CD4-positive, alpha-beta T cell treated with Interleukin-4 for 1 hour (primary cell): ENCODE data around the gene SRGAP3.
"Not testable (repeated sequence)": the region's sequence is repeated elsewhere in the genome, so short reads cannot be mapped to it uniquely, and the experiment has no call there.

Experiments used
- DNase-seq, 2 donors: peaks; one replicate each; pipeline ENCODE4 v3.0.0-alpha.2; 2020 to 2022

Gene SRGAP3

GRCh38 chr3:9249273-9250192 is at the start of gene SRGAP3:
SRGAP3 (minus strand) TSS chr3:9249646; CDS start chr3:9248951, 695 bp downstream.
- peak; percentile 79 to 85 for DNase-seq

GRCh38 chr3:9298236-9298635 is 48.8 kb upstream of the SRGAP3 start:
- no peak for DNase-seq

- DNase-seq, result no peak
Measured at GRCh38 chr3:9296241-9296640, 46.8 kb upstream of the SRGAP3 start.

GRCh38 chr3:9295007-9295406 is 45.6 kb upstream of the SRGAP3 start:
- no peak for DNase-seq

DNA sequence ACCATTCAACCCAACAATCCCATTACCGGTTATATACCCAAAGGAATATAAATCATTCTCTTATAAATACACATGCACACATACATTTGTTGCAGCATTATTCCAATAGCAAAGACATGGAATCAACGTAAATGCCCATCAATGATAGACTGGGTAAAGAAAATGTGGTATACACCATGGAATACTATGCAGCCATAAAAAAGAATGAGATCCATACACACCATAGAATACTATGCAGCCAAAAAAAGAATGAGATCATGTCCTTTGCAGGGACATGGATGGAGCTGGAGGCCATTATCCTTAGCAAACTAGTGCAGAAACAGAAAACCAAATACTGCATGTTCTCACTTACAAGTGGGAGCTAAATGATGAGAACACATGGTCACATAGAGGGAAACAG is 44.5 kb upstream of the SRGAP3 start:
- DNase-seq, result not testable (repeated sequence)

GRCh38 chr3:9293076-9293475 is 43.6 kb upstream of the SRGAP3 start:
- DNase-seq, result no peak

DNA sequence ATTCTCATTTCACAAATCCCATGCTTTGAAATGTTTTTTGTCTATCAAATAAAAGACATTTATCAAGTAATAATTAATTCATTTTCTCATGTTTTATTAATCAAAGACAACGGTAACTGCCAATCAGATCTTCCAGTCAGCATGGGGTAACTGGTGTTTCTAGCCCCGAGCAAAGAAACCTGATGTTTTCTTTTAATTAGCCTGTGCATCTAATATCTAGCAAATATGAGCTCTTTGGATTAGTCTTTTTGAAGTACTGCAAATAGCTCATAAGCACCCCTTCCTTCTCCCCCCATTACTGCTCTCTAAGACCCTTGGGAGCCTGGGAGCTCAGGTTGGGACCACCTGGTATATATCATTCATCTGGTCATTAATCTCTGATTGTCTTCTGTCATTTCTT is 43.1 kb upstream of the SRGAP3 start:
- no peak for DNase-seq

DNA sequence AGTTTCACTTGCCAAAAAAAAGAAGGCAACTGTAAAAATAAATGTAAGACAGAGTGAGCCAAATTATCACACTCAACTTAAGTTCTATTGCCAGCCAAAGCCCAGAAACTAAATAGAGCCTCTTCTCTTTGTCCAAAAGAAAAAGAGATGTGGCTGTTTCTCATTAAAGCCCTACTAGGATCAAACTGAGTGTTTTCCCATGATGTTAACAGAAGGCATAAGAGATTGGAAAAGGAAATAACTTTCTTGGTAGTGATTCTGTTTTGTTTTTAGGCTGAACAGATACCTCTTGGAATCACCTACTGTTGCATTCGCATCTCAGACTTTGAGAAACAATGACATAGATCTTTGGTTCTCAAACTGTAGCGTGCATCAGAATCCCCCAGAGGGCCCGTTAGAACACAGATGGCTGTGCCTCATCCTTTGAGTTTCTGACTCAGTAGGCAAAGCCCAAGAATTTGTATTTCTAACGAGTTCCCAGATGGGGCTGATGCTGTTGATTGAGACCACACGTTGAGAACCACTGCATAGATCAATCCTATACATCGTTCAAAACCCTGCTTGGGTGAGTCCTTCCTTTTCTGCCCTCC is 42.5 kb upstream of the SRGAP3 start:
- no peak for DNase-seq

GRCh38 chr3:9290566-9290965 is 41.1 kb upstream of the SRGAP3 start:
- no peak for DNase-seq

- DNase-seq, result not testable (repeated sequence)
Measured at GRCh38 chr3:9281533-9281932, 32.1 kb upstream of the SRGAP3 start.

DNA sequence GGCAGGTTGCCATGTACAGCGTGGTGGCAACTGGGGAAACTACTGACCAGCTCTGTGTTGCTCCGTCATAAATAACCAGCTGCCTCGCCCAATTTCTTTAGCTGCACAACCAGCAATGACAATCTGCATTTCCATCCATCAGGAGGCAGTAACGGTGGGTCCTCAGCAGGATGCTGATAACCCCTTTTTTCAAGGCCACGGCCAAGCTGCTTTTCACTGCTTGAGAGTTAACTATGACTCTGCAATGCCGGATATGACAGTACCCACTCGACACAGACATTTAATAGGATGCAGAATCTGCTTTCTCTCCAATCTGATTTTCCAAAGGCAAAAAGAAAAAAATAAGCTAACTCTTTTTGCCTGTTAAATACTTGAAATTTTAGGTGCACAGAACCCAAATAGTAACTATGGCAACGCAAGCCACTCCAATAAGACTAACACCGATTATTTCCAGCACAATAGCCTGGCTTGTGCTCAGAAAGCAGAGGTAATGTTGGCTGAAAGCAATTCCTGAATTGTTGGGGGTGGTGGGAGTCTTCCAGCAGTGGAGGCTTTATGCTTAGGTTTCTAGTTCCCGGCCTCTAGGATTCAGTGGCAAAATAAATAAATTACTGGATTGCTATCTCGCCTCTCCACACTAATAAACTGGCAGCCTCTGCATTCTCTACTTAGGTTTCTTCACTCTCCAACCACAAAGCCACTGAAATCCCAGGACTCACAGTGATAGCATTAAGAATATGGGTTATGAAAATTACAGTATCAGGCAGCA is 31.2 kb upstream of the SRGAP3 start:
- no peak for DNase-seq

DNA sequence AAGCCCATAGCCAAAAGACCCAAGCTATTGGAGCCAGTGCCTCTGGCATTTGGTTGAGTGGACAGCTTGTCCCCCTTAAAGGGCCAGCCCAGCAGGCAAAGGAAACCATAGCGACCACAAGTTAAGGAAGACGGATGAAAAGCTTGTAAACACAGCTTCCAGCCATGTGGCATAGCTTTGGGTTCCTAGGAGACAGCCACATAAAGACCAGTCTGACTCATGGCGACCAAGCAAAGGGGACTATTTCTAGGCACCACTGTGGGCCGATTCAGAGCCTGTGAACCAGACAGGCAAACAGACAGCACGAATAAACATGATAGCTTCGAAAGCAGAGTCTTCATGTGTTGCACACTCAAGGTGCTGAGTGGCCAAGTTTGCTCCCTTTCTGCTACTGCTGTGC is 30.5 kb upstream of the SRGAP3 start:
- no peak for DNase-seq

DNA sequence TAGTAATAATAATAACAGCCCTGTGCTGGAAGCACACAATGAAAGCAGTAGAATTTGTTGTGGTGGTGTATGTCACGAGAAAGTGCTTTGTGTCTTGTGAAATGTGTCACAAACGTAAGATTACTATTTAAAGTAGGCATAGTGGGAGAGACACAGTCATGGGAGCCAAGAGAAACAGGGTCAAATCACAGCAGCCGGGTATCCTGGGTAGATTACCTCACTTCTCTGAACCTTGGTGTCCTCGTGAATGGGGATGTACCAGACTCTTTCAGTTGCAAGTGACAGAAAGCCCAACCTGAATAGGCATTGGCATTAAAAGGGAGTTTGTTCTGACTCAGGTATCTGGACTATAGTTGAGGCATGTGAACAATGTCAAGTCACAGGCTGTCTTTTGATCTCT is 29.1 kb upstream of the SRGAP3 start:
- no peak for DNase-seq

DNA sequence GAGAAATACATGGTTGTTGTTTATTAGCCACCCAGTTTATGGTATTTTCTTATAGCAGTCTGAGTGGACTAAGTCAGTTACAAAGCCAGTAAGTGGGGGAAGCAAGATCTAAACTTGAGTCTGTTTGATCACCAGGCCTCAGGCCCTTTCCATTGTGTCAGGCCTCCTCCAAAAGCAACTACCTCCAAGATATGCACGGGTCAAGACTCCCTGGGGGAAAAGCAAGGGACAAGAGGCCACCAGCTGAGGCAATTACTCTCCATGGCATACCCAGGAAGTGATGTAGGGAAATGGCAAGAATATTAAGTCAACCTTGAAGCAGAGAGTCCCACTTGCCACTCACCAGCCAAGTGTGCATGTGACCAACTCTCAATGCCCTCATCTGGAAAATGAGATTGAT is 28.6 kb upstream of the SRGAP3 start:
- DNase-seq, result no peak

- DNase-seq, result no peak
Measured at GRCh38 chr3:9276761-9277370, 27.4 kb upstream of the SRGAP3 start.

DNA sequence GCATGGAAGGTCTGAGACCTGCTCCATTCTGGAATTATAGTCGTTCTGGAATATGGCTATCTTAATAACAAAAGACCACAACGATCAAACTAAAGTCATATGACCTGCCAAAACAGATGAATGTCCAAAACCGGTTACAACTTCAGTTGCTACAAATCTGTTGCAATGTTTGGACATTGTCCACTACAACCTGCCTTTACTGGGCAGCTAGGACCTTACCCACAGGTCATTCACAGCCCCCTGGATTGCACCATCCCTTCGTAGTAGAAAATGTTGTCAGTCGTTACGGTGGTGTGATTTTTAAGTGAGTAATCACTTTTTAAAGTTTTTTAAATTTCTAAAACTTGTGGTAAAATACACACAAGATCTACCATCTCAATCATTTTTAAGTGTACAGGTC is 22.5 kb upstream of the SRGAP3 start:
- DNase-seq, result no peak

GRCh38 chr3:9270704-9271103 is 21.3 kb upstream of the SRGAP3 start:
- DNase-seq, result no peak

DNA sequence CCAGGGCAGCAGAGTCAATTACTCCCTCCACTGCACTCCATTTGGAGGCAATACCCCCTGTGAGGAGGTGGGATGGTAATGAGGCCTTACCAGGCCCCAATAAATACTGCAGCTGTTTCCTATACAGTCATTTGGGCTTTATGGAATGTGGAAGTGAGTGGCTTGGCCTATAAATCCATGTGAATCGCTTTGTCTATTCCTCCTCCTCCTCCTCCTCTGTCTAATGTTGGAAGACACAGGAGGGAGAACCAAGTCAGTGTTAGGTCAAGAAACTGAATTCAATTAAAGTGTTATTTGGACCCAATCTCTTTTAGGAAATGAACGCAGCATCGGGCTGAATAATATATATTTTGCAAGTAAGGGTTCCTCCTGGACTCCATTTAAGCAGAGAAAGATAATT is 17.3 kb upstream of the SRGAP3 start:
- DNase-seq, result no peak

DNA sequence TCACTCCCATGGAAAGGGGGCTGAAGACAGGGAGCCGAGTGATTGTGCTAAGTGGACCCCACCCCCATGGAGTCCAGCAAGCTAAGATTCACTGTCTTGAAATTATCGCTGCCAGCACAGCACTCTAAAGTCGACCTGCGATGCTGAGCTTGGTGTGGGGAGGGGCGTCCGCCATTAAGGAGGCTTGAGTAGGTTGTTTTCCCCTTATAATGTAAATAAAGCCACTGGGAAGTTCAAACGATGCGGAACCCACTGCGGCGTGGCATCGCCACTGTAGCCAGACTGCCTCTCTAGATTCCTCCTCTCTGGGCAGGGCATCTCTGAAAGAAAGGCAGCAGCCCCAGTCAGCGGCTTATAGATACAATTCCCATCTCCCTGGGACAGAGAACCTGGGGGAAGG is 10.9 kb upstream of the SRGAP3 start:
- no peak for DNase-seq

DNA sequence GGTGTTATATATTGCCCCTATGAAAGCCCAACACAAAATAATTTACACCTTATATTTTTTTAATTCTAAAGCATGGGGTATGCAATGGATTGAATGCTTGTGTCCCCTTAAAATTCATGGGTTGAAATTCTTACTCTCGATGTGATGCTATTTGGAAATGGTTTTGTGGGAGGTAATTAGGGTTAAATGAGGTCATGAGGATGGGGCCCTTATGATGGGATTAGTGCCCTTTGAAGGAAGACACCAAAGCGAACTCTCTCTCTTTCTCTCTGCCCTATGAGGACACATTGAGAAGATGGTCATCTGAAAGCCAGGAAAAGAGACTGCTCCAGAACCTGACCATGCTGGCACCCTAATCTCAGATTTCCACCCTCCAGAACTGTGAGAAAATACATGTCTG is 7.6 kb upstream of the SRGAP3 start:
- no peak for DNase-seq

DNA sequence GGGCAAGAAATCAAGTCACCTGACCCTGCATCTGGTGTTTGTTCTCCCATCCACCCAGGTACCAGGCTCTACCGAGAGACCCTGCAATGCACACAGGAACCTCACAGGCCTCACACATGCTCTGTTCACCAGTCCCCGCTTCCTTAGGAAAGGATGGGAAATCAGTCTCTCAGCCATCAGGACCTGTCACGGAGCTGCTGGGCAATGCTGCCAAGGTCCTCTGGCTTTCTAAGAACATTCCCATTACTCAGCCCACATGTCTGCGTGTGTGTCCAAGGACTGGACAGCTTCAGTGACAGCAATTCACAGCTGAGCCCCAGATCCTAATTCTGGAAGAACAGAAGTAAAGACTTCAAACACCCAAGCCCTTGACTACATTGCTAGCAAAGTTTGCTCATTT is 6.5 kb upstream of the SRGAP3 start:
- no peak for DNase-seq

GRCh38 chr3:9254764-9255163 is 5.3 kb upstream of the SRGAP3 start:
- DNase-seq, result no peak

DNA sequence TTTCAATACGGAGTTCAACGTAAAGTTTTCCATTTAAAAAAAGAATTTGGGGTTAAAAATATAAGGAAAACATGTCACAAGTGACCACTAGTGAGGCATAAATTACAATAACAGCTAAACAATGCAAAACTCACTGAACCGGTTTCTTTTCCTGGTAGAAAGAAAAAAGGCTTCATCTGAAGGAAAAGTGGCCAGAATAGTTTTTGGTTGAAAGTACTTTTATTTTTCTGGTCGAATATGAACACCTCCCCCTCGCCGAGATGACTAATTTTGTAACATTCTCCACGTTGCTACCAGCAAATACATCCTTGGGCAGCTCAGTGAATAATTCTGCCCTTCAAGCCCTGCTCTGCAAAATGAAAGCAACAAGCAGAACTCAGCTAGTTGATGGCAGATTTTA is 3.9 kb upstream of the SRGAP3 start:
- no peak for DNase-seq
